GM21825 (cell line): Measurements from ENCODE around the gene IFI27L2.

Source experiments
- ATAC-seq: cut with Tn5 transposase; IDR thresholded peaks from one replicate; pipeline ENCODE4 v1.9.1; 2021; ENCODE audit warnings: mild to moderate bottlenecking, moderate library complexity; ENCODE audit not compliant: unreplicated experiment

Gene IFI27L2

GRCh38 chr14:94103554-94104150 is 25.8 kb downstream of the IFI27L2 start:
- no peak for ATAC-seq

GRCh38 chr14:94102768-94103482 is 26.5 kb downstream of the IFI27L2 start:
- no peak for ATAC-seq

- ATAC-seq, result no peak
Observed at GRCh38 chr14:94101748-94102147, 27.7 kb downstream of the IFI27L2 start.

- ATAC-seq, result no peak
Observed at GRCh38 chr14:94100847-94101246, 28.6 kb downstream of the IFI27L2 start.

- no peak for ATAC-seq
Observed at GRCh38 chr14:94099006-94099405, 30.4 kb downstream of the IFI27L2 start.

GRCh38 chr14:94098326-94098992 is 30.9 kb downstream of the IFI27L2 start:
- no peak for ATAC-seq

GRCh38 chr14:94097091-94097490 is 32.3 kb downstream of the IFI27L2 start:
- no peak for ATAC-seq

GRCh38 chr14:94093418-94093817 is 36.0 kb downstream of the IFI27L2 start:
- no peak for ATAC-seq

- ATAC-seq, result no peak
Observed at GRCh38 chr14:94089479-94089878, 39.9 kb downstream of the IFI27L2 start.

GRCh38 chr14:94088516-94088915 is 40.9 kb downstream of the IFI27L2 start:
- ATAC-seq, result no peak

GRCh38 chr14:94087891-94088290 is 41.5 kb downstream of the IFI27L2 start:
- no peak for ATAC-seq

- peak; percentile 24 for ATAC-seq
Observed at GRCh38 chr14:94081386-94081820, 48.0 kb downstream of the IFI27L2 start.

- peak; percentile 97 for ATAC-seq
Observed at GRCh38 chr14:94080621-94081385, 48.6 kb downstream of the IFI27L2 start, which contains the start of the genes DDX24 and IFI27L1. DDX24 (minus strand) TSS chr14:94081202; CDS start chr14:94079742, 1,460 bp downstream. IFI27L1 (plus strand) TSS chr14:94081310; CDS start chr14:94096938, 15,628 bp downstream.

GRCh38 chr14:94079891-94080620 is 49.3 kb downstream of the IFI27L2 start:
- no peak for ATAC-seq

GRCh38 chr14:94077823-94078222 is 51.6 kb downstream of the IFI27L2 start:
- ATAC-seq, result no peak
